NCI-H2171 (cell line): ENCODE results near the gene UMODL1.
"Not testable (repeated sequence)": the region's sequence is repeated elsewhere in the genome, so short reads cannot be mapped to it uniquely, and the experiment has no call there.

Source experiments
- DNase-seq: peaks from one replicate; lab custom pipeline; 2025; lab: John Stamatoyannopoulos, UW

Gene UMODL1

DNA sequence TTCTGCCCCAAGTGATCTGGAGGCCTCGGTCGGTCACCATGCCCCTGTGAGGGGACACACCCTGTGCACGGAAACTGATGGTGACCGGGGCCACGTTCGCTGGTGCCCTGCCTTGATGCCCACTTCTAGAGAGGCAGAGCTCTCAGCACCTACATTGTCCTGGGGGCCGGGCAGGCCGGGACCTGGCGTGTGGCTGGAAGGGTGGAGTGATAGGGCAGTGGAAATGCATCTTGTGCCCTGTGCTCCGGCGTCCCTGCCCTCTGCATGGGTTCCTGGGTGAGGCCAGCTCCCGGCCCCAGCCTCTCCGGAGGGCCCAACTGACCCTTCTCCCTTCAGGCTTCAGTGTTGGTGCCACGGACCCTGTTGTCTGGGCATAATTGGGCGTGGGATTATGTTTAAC is 11.0 kb upstream of the UMODL1 start:
- DNase-seq = no peak

DNA sequence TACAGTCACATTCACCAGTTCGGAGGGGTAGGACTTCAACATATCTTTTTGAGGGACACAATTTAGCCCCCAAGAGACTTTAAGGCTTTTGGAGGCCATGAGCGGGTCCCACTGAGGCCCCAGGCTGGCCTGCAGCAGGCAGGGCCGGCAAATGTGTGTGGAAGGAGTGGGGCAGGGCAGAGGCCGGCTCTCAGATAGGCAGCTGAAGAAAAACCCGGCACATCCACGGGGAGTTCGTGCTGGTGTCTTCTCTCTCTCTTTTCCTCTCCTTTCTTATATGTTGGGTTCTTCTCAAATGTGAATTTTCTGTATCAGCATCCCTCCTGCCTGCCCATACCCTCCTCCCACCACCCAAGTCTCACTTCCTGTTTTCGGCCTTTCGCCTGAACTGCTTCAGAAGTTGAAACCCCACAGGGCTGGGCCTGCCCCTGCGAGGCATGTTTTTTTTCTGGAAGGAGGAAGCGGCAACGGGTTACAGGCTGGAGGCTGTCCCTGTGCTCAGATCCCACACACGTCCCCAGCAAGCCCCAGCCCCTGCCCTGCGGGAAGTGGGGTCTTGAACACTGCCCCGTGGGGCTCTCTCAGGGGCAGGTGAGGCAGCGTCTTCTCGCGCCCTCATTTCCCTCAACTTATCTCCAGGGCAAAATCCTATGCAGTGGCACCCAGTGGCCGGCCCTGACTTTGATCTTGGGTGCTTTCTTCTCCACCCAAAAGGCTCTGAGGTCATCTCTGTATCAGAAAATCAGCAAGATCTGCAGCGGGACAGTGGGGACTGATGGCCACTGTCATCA is 9.7 kb upstream of the UMODL1 start:
- no peak for DNase-seq

DNA sequence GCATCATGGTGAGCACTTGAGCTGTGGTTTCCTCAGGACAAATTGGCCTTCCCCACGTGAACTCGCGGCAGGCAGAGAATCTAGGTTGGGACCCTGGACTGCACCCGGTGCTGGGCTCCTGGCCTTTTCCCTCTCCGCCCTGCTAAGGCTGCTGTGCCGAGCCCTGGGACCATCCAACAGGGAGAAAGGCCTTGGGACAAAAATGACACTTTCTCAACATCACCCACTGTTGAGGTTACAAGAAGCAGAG is 9.2 kb upstream of the UMODL1 start:
- DNase-seq = no peak

DNA sequence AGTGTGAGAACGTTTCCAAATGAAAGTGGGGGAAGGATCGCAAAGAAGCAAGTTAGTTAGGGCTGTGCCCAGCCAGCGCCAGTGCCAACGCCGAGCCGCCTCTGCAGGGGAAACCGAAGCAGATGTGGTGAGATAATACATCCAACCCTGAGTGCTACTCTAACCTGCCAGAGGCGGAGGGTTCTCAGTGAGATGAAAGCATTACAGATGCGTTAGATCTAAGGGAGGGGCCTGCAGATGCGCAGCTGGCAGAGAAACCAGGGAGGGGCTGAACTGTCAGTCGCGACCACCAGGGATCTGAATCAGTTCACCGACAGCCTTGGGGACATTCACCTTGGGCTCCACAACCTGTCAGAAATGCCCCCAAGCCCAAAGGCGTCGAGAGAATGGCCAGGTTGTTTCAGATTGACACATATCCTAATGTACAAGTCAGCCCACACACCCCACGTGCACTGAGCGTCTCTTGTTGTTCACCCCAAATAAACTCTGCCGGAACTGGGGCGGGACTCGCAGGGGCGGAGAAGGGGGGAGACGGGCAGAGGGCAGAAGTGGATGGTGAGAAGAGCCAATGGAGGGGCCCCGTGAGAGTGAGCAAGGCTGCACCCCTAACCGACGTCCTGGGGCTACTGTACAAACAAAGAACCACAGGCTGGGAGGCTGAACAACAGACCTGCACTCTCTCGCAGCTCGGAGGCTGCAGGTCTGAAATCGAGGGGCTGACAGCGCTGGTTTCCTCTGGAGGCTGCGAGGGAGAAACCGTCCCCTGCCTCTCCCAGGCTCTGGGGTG is 8.7 kb upstream of the UMODL1 start:
- no peak for DNase-seq

DNA sequence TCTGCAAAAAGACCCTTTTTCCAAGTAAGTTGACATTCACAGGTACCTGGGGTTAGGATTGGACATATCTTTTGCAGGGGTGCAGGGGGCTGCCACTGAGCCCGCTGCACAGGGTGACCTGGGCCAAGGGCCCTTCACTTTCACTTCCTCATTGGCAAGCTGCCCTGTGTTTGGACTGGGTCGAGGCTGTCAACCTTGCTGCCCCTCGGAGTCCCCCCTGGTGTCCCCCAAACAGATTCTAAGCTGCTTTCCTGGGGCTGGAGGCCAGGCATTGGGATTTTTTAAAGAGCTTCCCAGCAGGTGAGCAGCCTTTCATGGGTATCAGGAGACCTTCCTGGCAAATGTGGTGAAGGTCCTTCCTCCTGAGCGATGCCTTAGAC is 7.9 kb upstream of the UMODL1 start:
- no peak for DNase-seq

DNA sequence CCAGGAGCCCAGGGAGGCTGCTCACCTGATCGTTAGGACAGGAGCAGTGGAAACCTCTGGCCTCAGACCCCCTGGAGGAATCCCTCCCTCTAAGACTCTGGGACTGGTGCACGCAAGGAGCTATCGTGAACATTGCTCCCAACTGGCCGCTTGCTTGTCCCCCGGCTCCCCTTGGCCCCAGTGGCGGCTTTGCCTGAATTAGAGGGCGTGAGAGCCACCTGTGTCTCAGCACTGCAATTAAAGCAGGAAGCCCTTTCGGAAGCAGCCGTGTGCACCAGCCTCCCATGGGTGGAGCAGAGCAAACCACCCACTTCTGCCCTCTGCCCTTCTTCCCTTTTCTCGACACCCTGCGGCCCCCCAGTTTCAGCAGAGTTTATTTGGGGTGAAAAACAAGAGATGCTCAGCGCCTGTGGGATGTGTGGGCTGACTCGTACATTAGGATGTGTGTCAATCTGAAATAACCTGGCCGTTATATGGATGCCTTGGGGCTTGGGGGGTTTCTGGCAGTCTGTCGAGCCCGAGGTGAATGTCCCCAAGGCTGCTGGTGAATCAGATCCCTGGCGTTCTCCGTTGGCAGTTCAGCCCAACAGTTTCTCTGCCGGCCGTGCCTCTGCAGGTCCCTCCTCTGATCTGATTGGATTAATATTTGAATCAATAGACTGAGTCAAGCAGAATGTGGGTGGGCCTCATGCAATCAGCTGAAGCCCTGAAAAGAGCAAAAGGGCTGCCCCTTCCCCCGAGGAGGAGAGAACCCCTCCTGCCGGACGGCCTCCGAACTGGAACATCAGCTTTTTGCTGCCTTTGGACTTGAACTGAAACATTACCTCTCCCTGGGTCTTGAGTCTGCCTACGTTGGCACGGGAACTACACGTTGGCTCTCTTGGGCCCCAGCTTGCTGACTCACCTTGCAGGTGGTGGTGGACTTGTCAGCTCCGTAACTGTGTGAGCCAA is 7.3 kb upstream of the UMODL1 start:
- no peak for DNase-seq

DNA sequence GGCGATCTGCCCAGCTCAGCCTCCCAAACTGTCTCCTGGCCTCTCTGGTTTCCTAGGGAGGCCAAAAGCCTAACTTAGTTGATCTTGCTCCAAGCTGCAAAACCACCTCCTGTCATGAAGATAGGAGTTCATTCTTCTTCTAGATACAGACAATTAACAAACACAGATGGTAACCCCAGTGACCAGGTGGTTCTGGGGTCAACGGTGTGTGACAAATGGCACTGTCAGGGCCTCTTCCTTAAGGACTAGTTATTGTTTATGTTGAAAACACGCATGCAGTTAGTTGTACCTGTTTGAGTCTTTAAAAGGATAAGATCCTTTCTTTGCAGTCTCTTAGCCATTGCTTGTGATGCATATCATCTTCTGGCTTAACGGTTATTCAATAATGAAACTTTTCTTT is 4.6 kb upstream of the UMODL1 start:
- no peak for DNase-seq

DNA sequence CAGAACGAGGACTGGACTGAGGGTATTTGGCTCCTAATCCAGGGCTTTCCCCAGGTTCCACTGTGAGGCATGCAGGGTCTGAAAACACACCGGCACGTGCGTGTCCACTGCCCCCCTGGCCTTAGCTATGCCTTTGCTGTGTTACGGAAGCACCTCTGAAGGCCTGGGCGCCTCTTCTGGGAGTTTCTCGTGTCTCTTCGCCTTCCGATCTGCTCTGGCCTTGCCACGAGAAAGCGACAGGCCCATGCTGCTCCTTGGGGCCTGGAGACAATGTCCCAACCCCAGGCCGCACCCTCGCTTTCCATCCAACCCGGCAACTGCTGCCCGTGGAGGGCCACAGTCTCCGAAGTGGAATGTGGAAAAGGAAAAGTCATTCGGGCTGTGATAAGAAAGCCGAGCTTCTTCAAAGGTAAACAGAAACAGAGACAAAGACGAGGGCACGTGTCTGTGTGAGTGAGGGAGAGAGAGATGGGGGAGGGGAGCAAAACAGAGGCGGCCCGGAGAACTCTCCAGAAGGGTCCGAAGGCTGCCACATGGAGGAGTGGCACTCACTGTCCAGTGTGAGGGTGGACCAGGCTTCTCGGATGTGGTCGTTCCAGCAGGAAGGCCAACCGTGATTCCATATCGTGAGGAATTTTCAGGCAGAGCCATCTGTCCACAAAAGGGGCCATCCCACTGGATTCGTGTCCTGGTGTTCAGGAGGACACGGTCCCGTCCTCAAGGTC is 3.4 kb upstream of the UMODL1 start:
- DNase-seq = no peak

DNA sequence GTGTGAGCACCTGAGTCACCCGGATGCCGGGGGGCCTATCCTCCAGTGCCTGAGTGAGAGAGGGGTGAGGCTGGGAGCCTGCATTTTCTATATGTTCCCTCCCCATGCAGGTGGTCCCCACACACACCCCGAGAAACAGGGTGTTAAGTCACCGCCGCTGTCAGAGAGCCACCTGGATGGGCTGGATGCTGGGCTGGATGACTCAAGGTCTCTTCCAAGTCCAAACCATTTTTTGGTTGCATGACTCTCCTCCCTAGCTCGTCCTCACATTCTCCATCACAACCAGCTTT is 2.9 kb upstream of the UMODL1 start:
- DNase-seq = no peak

DNA sequence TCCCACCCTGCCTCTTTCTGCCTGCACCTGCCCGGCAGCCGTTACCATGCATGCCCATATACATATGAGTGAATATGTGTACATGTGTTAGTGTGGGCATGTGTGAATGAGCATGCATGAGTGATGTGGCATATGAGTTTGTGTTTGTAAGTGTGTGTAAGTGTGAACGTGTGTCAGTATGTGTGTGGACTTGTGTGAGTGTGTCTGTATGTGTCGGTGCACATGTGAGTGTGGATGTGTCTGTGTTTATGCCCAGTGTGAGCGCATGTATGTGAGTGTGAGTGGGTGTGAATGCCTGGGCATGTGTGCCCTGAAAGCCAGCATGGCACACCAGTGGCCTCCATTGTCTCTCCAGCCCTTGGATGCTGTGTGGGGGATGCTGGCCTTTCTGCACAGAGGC is 2.5 kb upstream of the UMODL1 start:
- no peak for DNase-seq

DNA sequence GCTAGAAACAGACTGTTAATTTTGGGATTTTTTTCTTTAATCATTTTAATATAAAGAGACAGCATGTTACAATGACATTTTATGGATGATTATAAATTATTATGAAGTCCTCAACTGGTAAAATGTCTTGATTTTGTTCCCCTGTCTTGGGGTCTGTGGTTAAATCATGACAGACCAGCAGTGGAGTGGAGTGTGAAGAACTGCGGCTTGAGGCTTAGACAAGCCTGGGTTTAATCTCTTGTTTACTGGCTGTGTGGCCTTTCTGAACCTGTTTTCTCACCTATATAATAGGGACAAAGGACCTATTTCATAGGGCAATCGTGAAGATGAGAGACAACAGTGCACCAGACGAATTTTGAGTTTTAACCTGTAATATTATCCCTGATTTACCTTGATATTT is 1.8 kb upstream of the UMODL1 start:
- DNase-seq = no peak

DNA sequence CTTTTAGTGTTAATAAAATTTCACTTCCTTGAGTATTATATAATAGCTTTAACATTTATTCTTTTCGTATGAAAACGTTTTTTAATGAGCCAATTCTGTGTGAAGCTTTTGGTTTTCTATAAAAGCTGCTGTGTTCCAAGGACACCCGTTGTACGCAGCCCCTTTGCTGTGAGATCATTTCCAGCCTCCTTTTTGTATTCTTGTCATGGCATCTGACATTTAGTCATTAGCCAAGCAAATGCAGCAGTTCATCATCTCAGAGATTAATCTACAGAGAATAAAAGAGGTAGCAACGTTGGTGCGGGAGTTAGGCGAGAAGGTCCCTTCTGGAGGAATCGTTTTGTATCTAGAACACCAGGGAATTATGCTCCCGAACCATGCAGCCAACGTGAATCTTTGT is 1.3 kb upstream of the UMODL1 start:
- DNase-seq = no peak

DNA sequence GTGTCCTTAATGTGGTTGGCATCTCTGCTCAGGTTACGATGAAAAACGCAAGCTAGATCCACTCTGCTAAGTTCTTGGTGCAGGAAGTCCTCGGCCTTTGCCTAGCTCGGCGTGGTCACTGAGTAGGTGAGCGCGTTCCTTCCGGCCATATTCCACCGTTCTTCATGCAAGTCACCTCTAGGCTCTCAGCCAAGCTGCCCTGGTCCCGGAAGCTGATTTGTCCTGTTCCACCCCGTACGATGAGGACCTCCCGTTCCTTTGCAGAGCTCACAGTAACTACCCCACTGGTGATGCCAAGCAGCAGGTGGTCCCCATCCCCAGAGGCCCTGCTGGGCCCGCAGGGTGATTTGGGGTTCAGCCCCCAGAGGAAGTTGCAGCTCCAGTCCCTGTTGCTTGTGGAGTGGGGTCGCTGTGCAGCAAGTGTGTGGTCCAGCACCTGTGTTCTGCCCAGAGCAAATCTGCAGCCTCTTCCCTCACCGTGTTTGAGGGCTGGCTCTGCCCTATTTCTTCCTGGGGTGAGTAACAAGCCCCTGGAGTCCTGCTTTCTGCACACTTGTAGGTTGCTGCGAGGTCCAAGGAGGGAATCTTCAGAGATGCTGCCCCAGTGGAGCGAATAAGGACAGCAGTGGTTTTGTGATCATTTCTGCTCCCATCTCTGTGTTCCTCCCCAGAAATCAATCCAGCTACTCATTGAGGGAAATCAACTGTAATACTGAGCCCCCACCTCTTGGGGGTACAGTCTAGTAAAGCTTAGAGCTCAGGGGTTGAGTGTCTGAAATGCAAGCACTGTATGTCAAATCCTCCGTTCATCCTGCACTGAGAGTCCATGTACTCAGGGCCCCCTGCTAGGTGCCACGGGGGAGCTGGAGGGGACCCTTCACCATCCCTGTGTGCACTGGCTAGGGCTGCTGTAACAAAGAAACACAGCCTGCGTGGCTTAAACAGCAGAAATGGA is 2.3 kb downstream of the UMODL1 start:
- no peak for DNase-seq

DNA sequence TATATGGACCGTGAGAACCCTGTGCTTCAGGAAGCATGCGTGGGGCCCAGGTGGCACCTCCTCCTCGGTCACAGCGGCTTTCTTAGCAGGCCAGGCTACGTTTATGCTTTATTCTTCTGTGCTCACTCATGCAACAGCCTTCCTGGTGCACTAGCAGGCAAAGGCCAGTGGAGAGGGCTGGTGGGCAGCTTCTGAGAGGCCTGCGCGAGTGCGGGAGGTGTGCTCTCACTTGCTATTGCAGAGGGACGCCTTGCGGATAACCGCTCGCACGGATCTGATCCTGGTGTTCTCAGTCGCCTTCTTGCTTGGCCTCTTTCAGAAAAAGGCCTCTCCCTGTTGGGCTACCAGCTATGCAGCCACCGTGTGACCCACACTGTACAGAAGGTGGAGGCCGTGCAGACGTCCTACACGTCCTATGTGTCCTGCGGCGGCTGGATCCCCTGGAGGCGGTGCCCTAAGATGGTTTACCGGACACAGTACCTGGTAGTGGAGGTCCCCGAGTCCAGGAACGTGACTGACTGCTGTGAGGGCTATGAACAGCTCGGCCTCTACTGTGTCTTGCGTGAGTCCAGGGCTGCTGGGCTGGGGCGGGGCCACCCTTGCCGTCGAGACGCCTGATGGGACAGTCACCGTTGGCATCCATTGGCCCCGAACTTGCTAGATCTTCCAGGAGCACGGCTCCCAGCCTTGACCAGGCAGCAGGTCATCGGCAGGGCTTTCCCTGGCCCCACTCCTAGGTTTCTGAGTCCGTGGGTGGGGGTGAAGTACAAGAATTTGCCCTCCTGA is 4.8 kb downstream of the UMODL1 start:
- no peak for DNase-seq

DNA sequence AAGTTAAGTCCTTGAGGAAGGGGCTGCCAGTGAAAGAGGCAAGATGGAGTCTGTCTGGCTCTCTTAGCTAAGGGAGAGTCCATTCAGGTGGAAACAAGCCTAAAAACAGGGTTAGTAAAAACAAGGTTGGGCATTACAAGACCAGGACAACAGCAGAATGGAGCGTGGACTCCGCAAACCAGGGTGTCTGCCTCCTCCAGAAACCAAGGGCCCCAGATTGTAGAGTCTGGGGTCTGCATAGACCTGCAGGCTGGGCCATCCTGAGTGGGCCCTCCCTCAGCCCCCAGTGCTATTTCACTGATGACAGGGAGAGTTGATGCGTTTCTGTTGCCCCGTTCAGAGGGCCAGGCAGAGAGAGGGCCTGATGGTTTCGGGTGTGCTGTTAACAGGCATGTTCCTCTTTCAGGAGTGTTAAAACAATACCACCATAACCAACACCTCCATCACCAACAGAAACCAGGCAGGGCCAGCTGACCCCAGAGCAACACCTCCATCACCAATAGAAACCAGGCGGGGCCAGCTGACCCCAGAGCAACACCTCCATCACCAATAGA is 6.6 kb downstream of the UMODL1 start:
- not testable (repeated sequence) for DNase-seq

DNA sequence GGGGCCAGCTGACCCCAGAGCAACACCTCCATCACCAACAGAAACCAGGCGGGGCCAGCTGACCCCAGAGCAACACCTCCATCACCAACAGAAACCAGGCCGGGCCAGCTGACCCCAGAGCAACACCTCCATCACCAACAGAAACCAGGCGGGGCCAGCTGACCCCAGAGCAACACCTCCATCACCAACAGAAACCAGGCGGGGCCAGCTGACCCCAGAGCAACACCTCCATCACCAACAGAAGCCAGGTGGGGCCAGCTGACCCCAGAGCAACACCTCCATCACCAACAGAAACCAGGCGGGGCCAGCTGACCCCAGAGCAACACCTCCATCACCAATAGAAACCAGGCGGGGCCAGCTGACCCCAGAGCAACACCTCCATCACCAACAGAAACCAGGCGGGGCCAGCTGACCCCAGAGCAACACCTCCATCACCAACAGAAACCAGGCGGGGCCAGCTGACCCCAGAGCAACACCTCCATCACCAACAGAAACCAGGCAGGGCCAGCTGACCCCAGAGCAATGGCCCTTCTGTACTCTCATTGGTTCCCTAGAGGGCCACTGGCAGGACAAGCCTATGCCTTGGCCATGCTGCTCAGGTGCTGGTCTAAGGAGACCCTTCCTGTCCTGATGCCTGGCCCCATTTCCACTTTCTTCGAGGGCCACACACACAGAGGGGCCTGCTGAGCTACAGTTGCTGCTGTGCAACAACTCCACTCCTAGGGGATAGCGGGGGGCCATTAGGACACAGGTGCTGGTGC is 7.3 kb downstream of the UMODL1 start:
- not testable (repeated sequence) for DNase-seq

DNA sequence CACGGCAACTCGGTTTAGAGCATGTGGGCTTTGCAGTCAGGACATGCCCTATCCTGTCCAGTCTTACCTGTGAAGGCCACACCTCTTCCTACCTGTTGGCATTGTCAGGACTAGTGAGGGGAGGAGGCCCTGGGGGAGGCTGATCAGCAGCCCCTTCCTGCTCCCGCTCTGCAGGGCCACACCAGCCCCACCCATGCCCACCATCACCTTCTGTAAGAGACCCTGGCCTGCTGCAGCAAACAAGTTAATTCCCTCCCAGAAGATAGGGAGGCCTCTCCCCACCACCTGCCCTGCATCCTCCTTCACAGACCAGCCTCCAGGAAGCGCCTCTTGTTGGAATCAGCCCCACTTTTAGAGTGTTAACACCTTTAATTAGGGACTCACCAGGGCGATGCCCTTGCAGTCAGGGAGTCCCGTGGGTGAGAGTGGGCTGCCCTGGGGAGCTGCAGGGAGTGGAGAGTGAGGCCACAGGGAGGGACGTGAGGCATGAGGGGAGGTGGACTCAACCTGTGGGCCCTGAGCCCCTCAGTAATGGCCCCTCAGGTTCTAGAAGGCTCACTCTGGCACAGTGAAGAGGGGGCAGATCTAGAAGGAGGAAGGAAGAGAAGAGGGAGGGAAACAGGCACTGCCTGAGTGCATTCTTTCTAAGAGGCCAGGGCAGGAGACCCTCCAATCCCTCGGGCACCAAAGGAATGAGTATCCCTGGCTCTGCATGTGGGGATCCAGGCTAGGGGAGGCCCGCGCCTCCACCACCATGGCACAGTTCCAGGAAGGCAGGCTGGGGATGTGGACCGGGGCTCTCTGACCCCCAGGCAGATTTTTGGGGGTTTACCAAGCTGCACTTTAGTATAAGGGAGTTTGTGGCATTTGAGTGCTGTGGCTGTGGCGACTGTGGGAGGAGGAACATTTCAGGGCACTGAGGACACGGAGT is 8.2 kb downstream of the UMODL1 start:
- DNase-seq = no peak
